Measurements from ENCODE around the gene MTTP. TPM values are rescaled to one million over a fixed set of nuclear protein-coding genes. Genes with fewer than 3 reads are reported as not detected.

Gene MTTP
- total RNA-seq, 1 experiment from 2014 or later, result 0.77 TPM

GRCh38 chr4:99622341-99622740 lies 47.7 kb downstream of the MTTP start:
- H3K4me3 Mint-ChIP-seq (ENCODE audit: unreplicated experiment), result no peak overlapping the region
- intact Hi-C loops (cut with micrococcal nuclease; ENCODE audit: unreplicated experiment), result no loop called here
- no peaks in the 10 kb centered on the region for H3K27me3 Mint-ChIP-seq (ENCODE audit: insufficient read depth, unreplicated experiment)
- POLR2A ChIA-PET, result no interaction called here
- H3K27ac Mint-ChIP-seq (ENCODE audit: unreplicated experiment), result no peak overlapping the region
- H3K9me3 ChIP-seq, result no peaks in the 10 kb centered on the region
- no peak for DNase-seq
- CTCF ChIA-PET, result no interaction called here
- no peaks in the 10 kb centered on the region for H3K4me1 ChIP-seq
- no peak overlapping the region for H3K4me3 ChIP-seq (ENCODE audit: low read depth, low read length)
- BruUV-seq (replicated peaks), result no TSS peak
- H3K9me3 Mint-ChIP-seq (ENCODE audit: unreplicated experiment), result no peaks in the 10 kb centered on the region
- no peak for TF ChIP-seq CTCF (IDR thresholded peaks at IDR 0.05; ENCODE audit: insufficient read depth in 1 of 2, low read depth in 1 of 2, low read length in 1 of 2, severe bottlenecking in 1 of 2, unreplicated experiment in 1 of 2)
- H3K36me3 ChIP-seq (ENCODE audit: control insufficient read depth, insufficient read depth, low read length), result no peaks in the 10 kb centered on the region
- no peaks in the 10 kb centered on the region for H3K36me3 Mint-ChIP-seq (ENCODE audit: insufficient read depth, unreplicated experiment)
- no peaks in the 10 kb centered on the region for H3K4me1 Mint-ChIP-seq (ENCODE audit: low read depth, unreplicated experiment)
- H3K27me3 ChIP-seq (replicated peaks; ENCODE audit: control insufficient read depth, insufficient read depth, low read length), result no peaks in the 10 kb centered on the region

GRCh38 chr4:99624141-99624719 lies 49.6 kb downstream of the MTTP start:
- CTCF ChIA-PET, result no interaction called here
- Mint-ChIP-seq H3K4me1 (ENCODE audit: low read depth, unreplicated experiment) (no peaks in the 10 kb centered on the region), H3K9me3 (ENCODE audit: unreplicated experiment) (no peaks in the 10 kb centered on the region), H3K4me3 (ENCODE audit: unreplicated experiment) (no peak overlapping the region), H3K27ac (ENCODE audit: unreplicated experiment) (no peak overlapping the region), H3K27me3 (ENCODE audit: insufficient read depth, unreplicated experiment) (no peaks in the 10 kb centered on the region), H3K36me3 (ENCODE audit: insufficient read depth, unreplicated experiment) (no peaks in the 10 kb centered on the region)
- no peak for DNase-seq
- Histone ChIP-seq H3K27me3 (replicated peaks; ENCODE audit: control insufficient read depth, insufficient read depth, low read length) (no peaks in the 10 kb centered on the region), H3K4me1 (no peaks in the 10 kb centered on the region), H3K36me3 (ENCODE audit: control insufficient read depth, insufficient read depth, low read length) (no peaks in the 10 kb centered on the region), H3K9me3 (no peaks in the 10 kb centered on the region), H3K4me3 (ENCODE audit: low read depth, low read length) (no peak overlapping the region)
- POLR2A ChIA-PET, result no interaction called here
- intact Hi-C loops (cut with micrococcal nuclease; ENCODE audit: unreplicated experiment), result no loop called here
- BruUV-seq (replicated peaks), result no TSS peak
- no peak for TF ChIP-seq CTCF (IDR thresholded peaks at IDR 0.05; ENCODE audit: insufficient read depth in 1 of 2, low read depth in 1 of 2, low read length in 1 of 2, severe bottlenecking in 1 of 2, unreplicated experiment in 1 of 2)

- H3K4me1 ChIP-seq, result no peaks in the 10 kb centered on the region
- Mint-ChIP-seq H3K36me3 (ENCODE audit: insufficient read depth, unreplicated experiment) (no peaks in the 10 kb centered on the region), H3K9me3 (ENCODE audit: unreplicated experiment) (no peaks in the 10 kb centered on the region), H3K4me3 (ENCODE audit: unreplicated experiment) (no peak overlapping the region), H3K27me3 (ENCODE audit: insufficient read depth, unreplicated experiment) (no peaks in the 10 kb centered on the region), H3K4me1 (ENCODE audit: low read depth, unreplicated experiment) (peaks cover 5% of the 10 kb centered on the region), H3K27ac (ENCODE audit: unreplicated experiment) (no peak overlapping the region)
- no peak for DNase-seq
- no peaks in the 10 kb centered on the region for H3K27me3 ChIP-seq (replicated peaks; ENCODE audit: control insufficient read depth, insufficient read depth, low read length)
- ChIA-PET CTCF (no interaction called here), POLR2A (no interaction called here)
- no peak for TF ChIP-seq CTCF (IDR thresholded peaks at IDR 0.05; ENCODE audit: insufficient read depth in 1 of 2, low read depth in 1 of 2, low read length in 1 of 2, severe bottlenecking in 1 of 2, unreplicated experiment in 1 of 2)
- intact Hi-C loops (cut with micrococcal nuclease; ENCODE audit: unreplicated experiment), result no loop called here
- H3K9me3 ChIP-seq, result no peaks in the 10 kb centered on the region
- H3K36me3 ChIP-seq (ENCODE audit: control insufficient read depth, insufficient read depth, low read length), result no peaks in the 10 kb centered on the region
- BruUV-seq (replicated peaks), result no TSS peak
- H3K4me3 ChIP-seq (ENCODE audit: low read depth, low read length), result no peak overlapping the region
Observed at GRCh38 chr4:99625369-99625768, 50.7 kb downstream of the MTTP start.

Data from Caco-2 (cell line).